Measurements from ENCODE around the gene CPTP. TPM values are rescaled to one million over a fixed set of nuclear protein-coding genes. Genes with fewer than 3 reads are reported as not detected.

CPTP gene
- total RNA-seq (2014; rRNA removed; shearing (Covaris generic); ENCODE audit: low replicate concordance): 18.1 and 31.1 TPM in 2 replicates

GRCh38 chr1:1324524-1325287 lies at the start of gene CPTP, which contains the start of gene INTS11:
CPTP (plus strand) TSS chr1:1324802; CDS start chr1:1326911, 2,109 bp downstream.
INTS11 (minus strand) TSS chr1:1324660; CDS start chr1:1324608, 52 bp downstream.
- Histone ChIP-seq H3K27me3 (no peaks in the 10 kb centered on the region), H3K4me3 (peak within 1 kb of the TSS; percentile 99), H3K36me3 (peaks cover 10% of the 10 kb centered on the region), H3K9me3 (no peaks in the 10 kb centered on the region)
- DNase-seq: peak; percentile 88

GRCh38 chr1:1274931-1275431 lies 49.6 kb upstream of the CPTP start:
- H3K36me3 ChIP-seq: peaks cover 27% of the 10 kb centered on the region
- H3K27me3 ChIP-seq: no peaks in the 10 kb centered on the region
- H3K9me3 ChIP-seq: no peaks in the 10 kb centered on the region
- no peak for DNase-seq
- no peak overlapping the region; the same call in 1 of the 2 replicates for H3K4me3 ChIP-seq

GRCh38 chr1:1275836-1276235 lies 48.8 kb upstream of the CPTP start:
- Histone ChIP-seq H3K9me3 (no peaks in the 10 kb centered on the region), H3K36me3 (peaks cover 20% of the 10 kb centered on the region)

GRCh38 chr1:1278620-1279019 lies 46.0 kb upstream of the CPTP start:
- Histone ChIP-seq H3K9me3 (no peaks in the 10 kb centered on the region), H3K27me3 (no peaks in the 10 kb centered on the region), H3K36me3 (no peaks in the 10 kb centered on the region), H3K4me3 (no peak overlapping the region)
- DNase-seq: no peak

More at GRCh38 chr1:1275836-1276235, 48.8 kb upstream of the CPTP start:
- Histone ChIP-seq H3K27me3 (no peaks in the 10 kb centered on the region), H3K4me3 (no peak overlapping the region)
- no peak for DNase-seq

- DNase-seq: no peak
- H3K9me3 ChIP-seq: no peaks in the 10 kb centered on the region
- no peak overlapping the region for H3K4me3 ChIP-seq
- H3K36me3 ChIP-seq: no peaks in the 10 kb centered on the region
- H3K27me3 ChIP-seq: no peaks in the 10 kb centered on the region
Measured at GRCh38 chr1:1279028-1279427, 45.6 kb upstream of the CPTP start.

- no peaks in the 10 kb centered on the region for H3K27me3 ChIP-seq
- no peak for DNase-seq
- H3K9me3 ChIP-seq: no peaks in the 10 kb centered on the region
- no peak overlapping the region for H3K4me3 ChIP-seq
- H3K36me3 ChIP-seq: no peaks in the 10 kb centered on the region
Measured at GRCh38 chr1:1280782-1281481, 43.7 kb upstream of the CPTP start.

GRCh38 chr1:1281533-1282321 lies 42.9 kb upstream of the CPTP start:
- Histone ChIP-seq H3K36me3 (no peaks in the 10 kb centered on the region), H3K9me3 (no peaks in the 10 kb centered on the region), H3K27me3 (no peaks in the 10 kb centered on the region), H3K4me3 (no peak overlapping the region)
- DNase-seq: peak; percentile 64

GRCh38 chr1:1282998-1283397 lies 41.6 kb upstream of the CPTP start:
- Histone ChIP-seq H3K4me3 (no peak overlapping the region), H3K27me3 (no peaks in the 10 kb centered on the region), H3K36me3 (no peaks in the 10 kb centered on the region), H3K9me3 (no peaks in the 10 kb centered on the region)
- peak; percentile 65 for DNase-seq

- Histone ChIP-seq H3K4me3 (no peak overlapping the region), H3K27me3 (no peaks in the 10 kb centered on the region), H3K36me3 (no peaks in the 10 kb centered on the region), H3K9me3 (no peaks in the 10 kb centered on the region)
- DNase-seq: peak; percentile 49
Measured at GRCh38 chr1:1283821-1284220, 40.8 kb upstream of the CPTP start.

GRCh38 chr1:1284221-1285101 lies 40.1 kb upstream of the CPTP start:
- no peaks in the 10 kb centered on the region for H3K36me3 ChIP-seq
- no peak overlapping the region for H3K4me3 ChIP-seq
- no peaks in the 10 kb centered on the region for H3K9me3 ChIP-seq
- no peak for DNase-seq
- H3K27me3 ChIP-seq: no peaks in the 10 kb centered on the region

- no peaks in the 10 kb centered on the region for H3K36me3 ChIP-seq
- no peaks in the 10 kb centered on the region for H3K9me3 ChIP-seq
- DNase-seq: no peak
- H3K4me3 ChIP-seq: no peak overlapping the region
- no peaks in the 10 kb centered on the region for H3K27me3 ChIP-seq
Measured at GRCh38 chr1:1285102-1285571, 39.5 kb upstream of the CPTP start.

GRCh38 chr1:1285611-1286311 lies 38.8 kb upstream of the CPTP start:
- no peak overlapping the region for H3K4me3 ChIP-seq
- no peaks in the 10 kb centered on the region for H3K27me3 ChIP-seq
- DNase-seq: no peak
- no peaks in the 10 kb centered on the region for H3K36me3 ChIP-seq
- no peaks in the 10 kb centered on the region for H3K9me3 ChIP-seq

- H3K27me3 ChIP-seq: no peaks in the 10 kb centered on the region
- DNase-seq: no peak
- H3K4me3 ChIP-seq: no peak overlapping the region
- H3K36me3 ChIP-seq: no peaks in the 10 kb centered on the region
- H3K9me3 ChIP-seq: no peaks in the 10 kb centered on the region
Measured at GRCh38 chr1:1286313-1287261, 38.0 kb upstream of the CPTP start.

GRCh38 chr1:1287288-1288110 lies 37.1 kb upstream of the CPTP start:
- H3K27me3 ChIP-seq: no peaks in the 10 kb centered on the region
- no peaks in the 10 kb centered on the region for H3K36me3 ChIP-seq
- DNase-seq: no peak
- no peak overlapping the region for H3K4me3 ChIP-seq
- no peaks in the 10 kb centered on the region for H3K9me3 ChIP-seq
